Osteoblast (primary cell): ENCODE data around the gene PNPLA5. TPM values are rescaled to one million over a fixed set of nuclear protein-coding genes. Genes with fewer than 3 reads are reported as not detected.
A peak's percentile ranks its signal among the peaks of the same experiment; 100 is the strongest.

Source experiments
- DNase-seq: peaks from one replicate; pipeline ENCODE4 v3.0.0; 2011; ENCODE audit warnings: low spot score, mixed read lengths; ENCODE audit not compliant: insufficient read length; ENCODE audit errors: missing footprints
- H2AFZ ChIP-seq: 2 replicates; pipeline ENCODE4 v1.6.0; 2011; ENCODE audit warnings: mild to moderate bottlenecking, low read length
- H3K27ac ChIP-seq: 2 replicates; pipeline ENCODE4 v1.5.1; 2011; ENCODE audit warnings: mild to moderate bottlenecking, low read depth, low read length, moderate library complexity
- H3K27me3 ChIP-seq: 2 replicates; pipeline ENCODE4 v1.6.0; 2012; ENCODE audit warnings: mild to moderate bottlenecking, control low read depth, inconsistent platforms, low read length, moderate library complexity; ENCODE audit not compliant: insufficient read depth
- H3K36me3 ChIP-seq: 2 replicates; pipeline ENCODE4 v1.5.1; 2011; ENCODE audit warnings: mild to moderate bottlenecking, low read length, control low read depth, moderate library complexity; ENCODE audit not compliant: insufficient read depth
- H3K4me1 ChIP-seq: 2 replicates; pipeline ENCODE4 v1.5.1; 2011; ENCODE audit warnings: mild to moderate bottlenecking, low read length, control low read depth, moderate library complexity; ENCODE audit not compliant: insufficient read depth
- H3K4me2 ChIP-seq: 2 replicates; pipeline ENCODE4 v1.6.0; 2011; ENCODE audit warnings: mild to moderate bottlenecking, low read length; ENCODE audit not compliant: insufficient read depth
- H3K4me3 ChIP-seq: fragments of 200-600 bp; sonication (generic); 3 replicates; pipeline ENCODE4 v1.5.1; 2012; ENCODE audit warnings: mild to moderate bottlenecking, low read length, inconsistent platforms; ENCODE audit not compliant: insufficient read depth
- H3K79me2 ChIP-seq: 2 replicates; pipeline ENCODE4 v1.6.0; 2012; ENCODE audit warnings: mild to moderate bottlenecking, low read length, control low read depth, inconsistent platforms; ENCODE audit not compliant: insufficient read depth
- H3K9me3 ChIP-seq: 2 replicates; pipeline ENCODE4 v1.5.1; 2011; ENCODE audit warnings: low read depth, low read length, control low read depth
- H4K20me1 ChIP-seq: 2 replicates; pipeline ENCODE4 v1.6.0; 2012; ENCODE audit warnings: mild to moderate bottlenecking, low read length, control low read depth; ENCODE audit not compliant: insufficient read depth
- CTCF ChIP-seq: IDR thresholded peaks from 2 replicates; pipeline ENCODE4 v1.5.1; 2011; ENCODE audit warnings: mild to moderate bottlenecking, low read depth, low read length, moderate library complexity; ENCODE audit errors: extremely low read depth
- total RNA-seq: library from RNA; depleted of rRNA; stranded (reverse); fragments of >200 nt; gene quantifications from 2 replicates; pipeline ENCODE4 v1.2.3, GENCODE V29; 2012

Gene PNPLA5
- total RNA-seq, 1 donor, result not detected

DNA sequence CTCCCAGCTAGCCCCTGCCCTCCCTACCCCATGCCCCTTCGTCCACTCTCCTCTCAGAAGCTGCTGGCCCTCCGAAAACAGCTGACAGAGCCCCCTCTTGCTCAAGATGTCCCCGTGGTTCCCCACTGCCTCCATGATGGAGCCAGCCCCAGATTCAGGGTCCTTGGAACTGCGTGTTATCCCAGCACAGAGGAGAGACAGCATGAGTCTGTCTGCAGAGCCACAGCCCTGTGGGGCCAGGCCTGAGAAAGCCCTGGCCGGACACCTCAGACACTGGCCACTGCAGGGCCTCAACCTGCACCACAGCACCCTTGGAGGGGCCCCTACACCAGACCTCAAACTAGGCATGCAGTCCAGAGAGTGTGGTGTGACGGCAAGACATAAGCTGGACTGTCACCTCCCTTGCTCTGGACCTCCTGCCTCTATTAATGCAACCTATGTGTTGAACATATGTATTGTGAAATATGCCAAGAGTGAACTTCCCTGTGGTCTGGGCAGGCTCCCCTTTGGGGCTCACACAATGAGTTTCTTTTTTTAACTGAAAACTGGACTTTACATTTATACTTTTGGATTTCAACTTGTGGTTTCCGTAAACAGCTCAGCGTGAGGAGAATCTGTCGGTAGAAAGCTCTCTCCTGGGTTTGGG, 9.6 kb downstream of the PNPLA5 start:
- Histone ChIP-seq H3K27me3 (peaks cover 8% of the 10 kb centered on the region), H3K79me2 (no peaks in the 10 kb centered on the region), H2AFZ (no peak overlapping the region), H3K4me1 (no peaks in the 10 kb centered on the region), H3K4me2 (no peak overlapping the region), H3K27ac (no peak overlapping the region), H3K36me3 (no peaks in the 10 kb centered on the region), H3K4me3 (no peak overlapping the region), H4K20me1 (no peaks in the 10 kb centered on the region), H3K9me3 (no peaks in the 10 kb centered on the region)
- TF ChIP-seq CTCF, result no peak
- peak; percentile 11 for DNase-seq

GRCh38 chr22:43881091-43882061, 10.4 kb downstream of the PNPLA5 start:
- no peak overlapping the region for H3K4me2 ChIP-seq
- peak; percentile 64 for DNase-seq
- no peak for TF ChIP-seq CTCF
- H3K79me2 ChIP-seq, result no peaks in the 10 kb centered on the region
- H2AFZ ChIP-seq, result no peak overlapping the region
- no peaks in the 10 kb centered on the region for H3K9me3 ChIP-seq
- no peaks in the 10 kb centered on the region for H4K20me1 ChIP-seq
- H3K27ac ChIP-seq, result no peak overlapping the region
- H3K4me3 ChIP-seq, result no peak overlapping the region
- H3K36me3 ChIP-seq, result no peaks in the 10 kb centered on the region
- no peaks in the 10 kb centered on the region for H3K4me1 ChIP-seq
- peaks cover 8% of the 10 kb centered on the region for H3K27me3 ChIP-seq

GRCh38 chr22:43880541-43880991, 11.2 kb downstream of the PNPLA5 start:
- Histone ChIP-seq H3K79me2 (no peaks in the 10 kb centered on the region), H2AFZ (no peak overlapping the region), H3K27me3 (peaks cover 10% of the 10 kb centered on the region), H3K36me3 (no peaks in the 10 kb centered on the region), H3K27ac (no peak overlapping the region), H3K4me3 (no peak overlapping the region), H3K9me3 (no peaks in the 10 kb centered on the region), H3K4me2 (no peak overlapping the region), H4K20me1 (no peaks in the 10 kb centered on the region), H3K4me1 (no peaks in the 10 kb centered on the region)
- peak; percentile 44 for DNase-seq
- no peak for TF ChIP-seq CTCF
